T-helper 2 cell treated with Interferon-gamma antibody and Interleukin-4, amounts not matched to agents 5 μg/mL and 100 μg/mL, for 36 hours (primary cell): ENCODE results near the gene DLGAP3.
"Not testable (repeated sequence)": the region's sequence is repeated elsewhere in the genome, so short reads cannot be mapped to it uniquely, and the experiment has no call there.

ENCODE experiments used
- DNase-seq: peaks from one replicate; pipeline ENCODE4 v3.0.0; 2021; ENCODE audit warnings: low spot score
- H3K27ac Mint-ChIP-seq: one replicate; pipeline ENCODE4 v1.8.0; 2021; ENCODE audit warnings: mild to moderate bottlenecking, mixed read lengths
- H3K27me3 Mint-ChIP-seq: one replicate; pipeline ENCODE4 v1.8.0; 2021; ENCODE audit warnings: low read depth, mixed read lengths
- H3K36me3 Mint-ChIP-seq: one replicate; pipeline ENCODE4 v1.8.0; 2021; ENCODE audit warnings: low read depth, mixed read lengths
- H3K4me1 Mint-ChIP-seq: one replicate; pipeline ENCODE4 v1.8.0; 2021; ENCODE audit warnings: low read depth, mixed read lengths
- H3K4me3 Mint-ChIP-seq: one replicate; pipeline ENCODE4 v1.8.0; 2022; ENCODE audit warnings: mild to moderate bottlenecking, moderate library complexity, mixed read lengths
- H3K9me3 Mint-ChIP-seq: one replicate; pipeline ENCODE4 v1.8.0; 2021; ENCODE audit warnings: mixed read lengths

Gene DLGAP3

DNA sequence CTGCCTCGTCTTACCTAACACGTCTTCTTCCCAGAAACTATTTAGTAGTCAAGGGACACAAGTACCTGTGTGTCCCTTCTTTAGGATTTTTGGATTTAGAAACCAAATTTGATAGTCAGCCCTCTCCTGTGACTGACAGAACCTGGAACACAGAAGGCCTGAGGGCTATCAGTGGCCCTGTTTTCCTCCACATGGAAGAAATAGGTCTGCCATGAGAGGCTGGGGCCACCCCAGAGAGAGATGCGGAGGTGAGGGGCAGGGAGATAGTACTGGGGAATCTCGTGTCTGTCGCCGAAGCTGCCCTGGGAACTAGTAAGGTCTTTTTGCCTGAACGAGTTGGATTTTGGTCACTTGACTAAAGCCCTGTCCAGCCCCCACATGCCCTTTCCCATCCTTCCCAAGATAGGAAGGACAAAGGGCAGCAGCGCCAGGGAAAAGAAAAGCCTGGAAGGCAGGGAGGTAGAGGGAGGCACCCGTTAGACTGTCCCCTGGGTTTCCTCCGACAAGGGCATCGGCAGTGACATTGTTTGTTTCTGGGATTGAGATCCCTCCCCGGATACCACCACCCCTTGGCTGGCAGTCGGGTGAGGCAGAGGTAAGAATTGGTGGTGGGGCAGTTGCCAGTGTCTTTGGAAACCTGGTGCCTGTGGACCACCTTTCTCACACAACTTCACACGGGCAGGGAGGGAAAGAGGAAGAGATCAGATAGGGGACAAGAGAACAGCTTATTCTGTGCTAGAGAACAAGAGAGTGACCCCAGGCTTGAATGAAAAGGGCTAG, 89.7 kb downstream of the DLGAP3 start:
- Mint-ChIP-seq H3K9me3 (no peaks in the 10 kb centered on the region), H3K4me1 (no peaks in the 10 kb centered on the region), H3K4me3 (no peak overlapping the region), H3K27me3 (no peaks in the 10 kb centered on the region), H3K36me3 (no peaks in the 10 kb centered on the region), H3K27ac (no peak overlapping the region)
- DNase-seq, result no peak

GRCh38 chr1:34833711-34834110, 95.7 kb downstream of the DLGAP3 start:
- H3K27ac Mint-ChIP-seq, result no peak overlapping the region
- no peaks in the 10 kb centered on the region for H3K36me3 Mint-ChIP-seq

GRCh38 chr1:34831721-34832246, 97.7 kb downstream of the DLGAP3 start:
- Mint-ChIP-seq H3K4me3 (no peak overlapping the region), H3K27ac (no peak overlapping the region), H3K36me3 (no peaks in the 10 kb centered on the region), H3K9me3 (no peaks in the 10 kb centered on the region), H3K27me3 (no peaks in the 10 kb centered on the region), H3K4me1 (no peaks in the 10 kb centered on the region)
- DNase-seq, result no peak

More at GRCh38 chr1:34833711-34834110, 95.7 kb downstream of the DLGAP3 start:
- DNase-seq, result no peak
- no peaks in the 10 kb centered on the region for H3K4me1 Mint-ChIP-seq
- no peaks in the 10 kb centered on the region for H3K27me3 Mint-ChIP-seq
- H3K4me3 Mint-ChIP-seq, result no peak overlapping the region
- no peaks in the 10 kb centered on the region for H3K9me3 Mint-ChIP-seq

- no peak overlapping the region for H3K27ac Mint-ChIP-seq
- H3K36me3 Mint-ChIP-seq, result no peaks in the 10 kb centered on the region
- H3K9me3 Mint-ChIP-seq, result no peaks in the 10 kb centered on the region
- H3K27me3 Mint-ChIP-seq, result no peaks in the 10 kb centered on the region
- no peaks in the 10 kb centered on the region for H3K4me1 Mint-ChIP-seq
- DNase-seq, result no peak
- no peak overlapping the region for H3K4me3 Mint-ChIP-seq
Measured at GRCh38 chr1:34829250-34829649, 100.2 kb downstream of the DLGAP3 start.

GRCh38 chr1:34828611-34829010, 100.8 kb downstream of the DLGAP3 start:
- no peaks in the 10 kb centered on the region for H3K36me3 Mint-ChIP-seq
- no peak for DNase-seq
- no peaks in the 10 kb centered on the region for H3K4me1 Mint-ChIP-seq
- no peaks in the 10 kb centered on the region for H3K9me3 Mint-ChIP-seq
- no peak overlapping the region for H3K27ac Mint-ChIP-seq
- no peak overlapping the region for H3K4me3 Mint-ChIP-seq
- no peaks in the 10 kb centered on the region for H3K27me3 Mint-ChIP-seq

DNA sequence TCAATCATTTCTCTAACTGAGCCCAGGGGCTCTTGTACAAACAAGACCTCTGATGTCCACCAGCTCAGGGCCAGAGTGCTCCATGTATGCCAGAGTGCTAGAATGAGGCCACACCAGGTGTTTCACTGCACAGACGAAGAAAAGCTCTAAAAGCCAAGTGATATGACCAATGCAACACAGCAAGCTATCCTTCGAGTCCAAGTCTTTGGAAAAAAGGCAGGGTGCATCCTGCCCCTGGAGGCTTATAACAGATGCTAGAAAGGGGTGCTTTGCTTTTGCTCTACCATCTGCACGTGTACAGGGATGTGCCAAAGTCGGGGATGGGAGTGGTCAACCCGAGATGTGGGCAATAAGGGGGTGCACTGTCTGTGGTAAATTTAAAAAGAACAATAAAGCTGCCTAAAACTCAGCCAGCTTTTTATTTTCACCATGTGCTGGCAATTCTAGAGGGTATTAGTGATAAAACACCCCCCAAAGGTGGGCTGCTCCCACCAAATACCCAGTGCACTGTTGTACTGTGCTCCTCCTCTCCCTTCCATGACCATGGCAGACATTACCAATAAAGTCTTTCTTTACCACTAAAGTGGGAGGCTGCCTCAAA, 102.0 kb downstream of the DLGAP3 start:
- Mint-ChIP-seq H3K4me1 (no peaks in the 10 kb centered on the region), H3K36me3 (no peaks in the 10 kb centered on the region), H3K4me3 (no peak overlapping the region), H3K9me3 (no peaks in the 10 kb centered on the region), H3K27ac (no peak overlapping the region), H3K27me3 (no peaks in the 10 kb centered on the region)
- DNase-seq, result no peak

GRCh38 chr1:34825455-34826091, 103.9 kb downstream of the DLGAP3 start:
- DNase-seq, result no peak
- no peaks in the 10 kb centered on the region for H3K36me3 Mint-ChIP-seq
- H3K9me3 Mint-ChIP-seq, result no peaks in the 10 kb centered on the region
- no peaks in the 10 kb centered on the region for H3K4me1 Mint-ChIP-seq
- H3K4me3 Mint-ChIP-seq, result no peak overlapping the region
- no peak overlapping the region for H3K27ac Mint-ChIP-seq
- no peaks in the 10 kb centered on the region for H3K27me3 Mint-ChIP-seq

DNA sequence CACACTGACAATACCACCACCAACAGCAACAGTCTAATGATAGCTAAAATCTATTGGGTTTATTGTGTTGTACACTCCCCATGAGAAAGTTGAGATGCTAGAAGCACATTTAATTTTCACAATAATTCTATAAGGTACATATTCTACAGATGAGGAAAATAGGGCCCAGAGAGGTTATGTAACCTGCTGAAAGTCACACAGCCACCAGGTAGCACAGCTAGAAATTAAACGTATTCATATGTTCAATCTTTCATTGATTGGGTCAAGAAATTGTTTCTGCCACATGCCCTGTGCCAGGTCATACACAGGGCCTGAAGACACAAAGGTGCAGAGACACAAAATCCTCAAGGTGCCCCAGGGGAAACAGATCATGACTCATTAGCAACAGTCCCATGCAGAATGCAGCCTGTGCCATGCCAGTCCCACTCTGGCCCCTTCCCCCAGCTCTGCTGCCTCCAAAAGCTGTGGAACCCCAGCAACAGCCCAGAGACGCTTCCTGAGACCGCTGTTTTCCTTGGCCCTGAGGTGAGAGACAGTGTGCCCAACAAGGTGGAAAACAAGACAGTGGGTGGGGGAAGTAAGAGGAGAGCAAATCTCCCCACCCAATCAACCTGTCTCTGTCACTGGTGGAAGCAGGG, 104.5 kb downstream of the DLGAP3 start:
- H3K27ac Mint-ChIP-seq, result no peak overlapping the region

GRCh38 chr1:34822202-34822601, 107.2 kb downstream of the DLGAP3 start:
- Mint-ChIP-seq H3K9me3 (no peaks in the 10 kb centered on the region), H3K27ac (no peak overlapping the region), H3K4me1 (no peaks in the 10 kb centered on the region), H3K27me3 (peaks cover 2% of the 10 kb centered on the region), H3K4me3 (no peak overlapping the region), H3K36me3 (no peaks in the 10 kb centered on the region)
- no peak for DNase-seq

More for the DNA sequence above, 104.5 kb downstream of the DLGAP3 start:
- Mint-ChIP-seq H3K4me1 (no peaks in the 10 kb centered on the region), H3K36me3 (no peaks in the 10 kb centered on the region), H3K4me3 (no peak overlapping the region), H3K9me3 (no peaks in the 10 kb centered on the region), H3K27me3 (no peaks in the 10 kb centered on the region)
- DNase-seq, result no peak

- not testable (repeated sequence) for DNase-seq, H3K27me3 Mint-ChIP-seq, H3K27ac Mint-ChIP-seq, H3K9me3 Mint-ChIP-seq, H3K36me3 Mint-ChIP-seq, H3K4me1 Mint-ChIP-seq, H3K4me3 Mint-ChIP-seq
Measured at GRCh38 chr1:34818862-34819261, 110.6 kb downstream of the DLGAP3 start.

- no peaks in the 10 kb centered on the region for H3K36me3 Mint-ChIP-seq
- H3K27me3 Mint-ChIP-seq, result peaks cover 2% of the 10 kb centered on the region
- H3K27ac Mint-ChIP-seq, result no peak overlapping the region
- peaks cover 3% of the 10 kb centered on the region for H3K9me3 Mint-ChIP-seq
- DNase-seq, result no peak
- H3K4me1 Mint-ChIP-seq, result no peaks in the 10 kb centered on the region
- no peak overlapping the region for H3K4me3 Mint-ChIP-seq
Measured at GRCh38 chr1:34816778-34817177, 112.7 kb downstream of the DLGAP3 start.

DNA sequence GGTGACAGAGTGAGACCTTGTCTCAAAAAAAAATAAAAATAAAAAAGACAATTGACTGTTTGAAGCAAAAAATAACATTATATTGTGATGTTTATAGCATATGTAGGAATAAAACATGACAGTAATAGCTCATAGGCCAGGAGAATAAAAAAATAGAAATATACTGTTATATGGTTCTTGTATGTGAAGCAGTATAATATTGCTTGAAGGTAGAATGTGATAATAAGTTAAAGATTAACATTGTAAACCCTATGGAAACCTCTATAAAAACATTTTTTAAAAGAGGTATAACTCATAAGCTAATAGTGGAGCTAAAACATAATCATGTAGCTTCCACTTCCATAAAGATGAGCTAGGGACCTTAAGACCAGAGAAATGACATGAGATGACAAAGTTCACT, 113.1 kb downstream of the DLGAP3 start:
- H3K4me3 Mint-ChIP-seq, result no peak overlapping the region
- H3K36me3 Mint-ChIP-seq, result no peaks in the 10 kb centered on the region
- H3K27me3 Mint-ChIP-seq, result peaks cover 2% of the 10 kb centered on the region
- DNase-seq, result no peak
- H3K27ac Mint-ChIP-seq, result no peak overlapping the region
- peaks cover 3% of the 10 kb centered on the region for H3K9me3 Mint-ChIP-seq
- no peaks in the 10 kb centered on the region for H3K4me1 Mint-ChIP-seq
